Stimulated activated CD8-positive, alpha-beta memory T cell treated with anti-CD3 and anti-CD28 coated beads, Interleukin-7, amount 100 ng/mL, for 48 hours (primary cell): ENCODE data around the gene C19orf25.
"Not testable (repeated sequence)": the region's sequence is repeated elsewhere in the genome, so short reads cannot be mapped to it uniquely, and the experiment has no call there.

Experiments used
- DNase-seq, 2 donors: peaks; one replicate each; pipeline ENCODE4 v3.0.0-alpha.2; 2020; ENCODE audit warnings: low read depth in 1 of 2; ENCODE audit errors: extremely low read depth in 1 of 2

C19orf25 gene

GRCh38 chr19:1449467-1450442 is 29.3 kb downstream of the C19orf25 start, which contains the start of gene APC2:
APC2 (plus strand) TSS chr19:1450121; CDS start chr19:1453002, 2,881 bp downstream.
- DNase-seq, result no peak

- DNase-seq, result no peak
Observed at GRCh38 chr19:1447944-1448343, 31.1 kb downstream of the C19orf25 start.

- DNase-seq, result no peak
Observed at GRCh38 chr19:1447504-1447903, 31.5 kb downstream of the C19orf25 start.

- no peak for DNase-seq
Observed at GRCh38 chr19:1446713-1447481, 32.1 kb downstream of the C19orf25 start.

- DNase-seq, result no peak
Observed at GRCh38 chr19:1445932-1446712, 32.9 kb downstream of the C19orf25 start.

- DNase-seq, result peak; percentile 55 to 63
Observed at GRCh38 chr19:1445185-1445931, 33.7 kb downstream of the C19orf25 start.

- DNase-seq, result no peak
Observed at GRCh38 chr19:1441677-1442438, 37.2 kb downstream of the C19orf25 start.

GRCh38 chr19:1441022-1441426 is 38.0 kb downstream of the C19orf25 start:
- no peak for DNase-seq

GRCh38 chr19:1440418-1440801 is 38.6 kb downstream of the C19orf25 start:
- no peak for DNase-seq

- DNase-seq, result not testable (repeated sequence)
Observed at GRCh38 chr19:1439525-1440417, 39.2 kb downstream of the C19orf25 start.

GRCh38 chr19:1438933-1439354 is 40.1 kb downstream of the C19orf25 start:
- no peak for DNase-seq

- DNase-seq, result peak; percentile 86 to 87
Observed at GRCh38 chr19:1438035-1438932, 40.7 kb downstream of the C19orf25 start, which contains the start of gene RPS15. RPS15 (plus strand) TSS chr19:1438396; CDS start chr19:1438426, 30 bp downstream.

GRCh38 chr19:1437609-1438008 is 41.4 kb downstream of the C19orf25 start:
- DNase-seq, result no peak

GRCh38 chr19:1435378-1435989 is 43.5 kb downstream of the C19orf25 start:
- DNase-seq, result no peak

- DNase-seq, result no peak
Observed at GRCh38 chr19:1434577-1435060, 44.4 kb downstream of the C19orf25 start.

- no peak for DNase-seq
Observed at GRCh38 chr19:1434040-1434366, 45.0 kb downstream of the C19orf25 start.
